ENCODE results near the gene KIF6.

KIF6 gene

GRCh38 chr6:39430871-39431523 is 294.2 kb downstream of the KIF6 start:
- no peak overlapping the region for H3K27ac ChIP-seq
- H3K27me3 ChIP-seq = no peaks in the 10 kb centered on the region
- H3K36me3 ChIP-seq = no peaks in the 10 kb centered on the region
- TF ChIP-seq Cebpa-rat (IDR thresholded peaks at IDR 0.05) = no peak
- no peaks in the 10 kb centered on the region for H4K20me1 ChIP-seq
- no peak overlapping the region for H3K9ac ChIP-seq
- H3K4me2 ChIP-seq = peak overlapping the region; percentile 63
- no peaks in the 10 kb centered on the region for H3K9me3 ChIP-seq
- no peak overlapping the region for H3K4me3 ChIP-seq
- peaks cover 14% of the 10 kb centered on the region for H3K4me1 ChIP-seq

- no peak overlapping the region for H3K9ac ChIP-seq
- TF ChIP-seq Cebpa-rat (IDR thresholded peaks at IDR 0.05) = no peak
Observed at GRCh38 chr6:39430446-39430845, 294.8 kb downstream of the KIF6 start.

GRCh38 chr6:39428816-39429215 is 296.4 kb downstream of the KIF6 start:
- Histone ChIP-seq H3K4me2 (no peak overlapping the region), H3K9ac (no peak overlapping the region), H3K4me1 (peaks cover 14% of the 10 kb centered on the region), H3K9me3 (no peaks in the 10 kb centered on the region), H3K4me3 (no peak overlapping the region), H4K20me1 (no peaks in the 10 kb centered on the region), H3K27ac (no peak overlapping the region), H3K27me3 (no peaks in the 10 kb centered on the region), H3K36me3 (no peaks in the 10 kb centered on the region)
- no peak for TF ChIP-seq Cebpa-rat (IDR thresholded peaks at IDR 0.05)

More at GRCh38 chr6:39430446-39430845, 294.8 kb downstream of the KIF6 start:
- Histone ChIP-seq H3K4me2 (no peak overlapping the region), H3K9me3 (no peaks in the 10 kb centered on the region), H4K20me1 (no peaks in the 10 kb centered on the region), H3K4me3 (no peak overlapping the region), H3K4me1 (peaks cover 14% of the 10 kb centered on the region), H3K36me3 (no peaks in the 10 kb centered on the region), H3K27ac (no peak overlapping the region), H3K27me3 (no peaks in the 10 kb centered on the region)

DNA sequence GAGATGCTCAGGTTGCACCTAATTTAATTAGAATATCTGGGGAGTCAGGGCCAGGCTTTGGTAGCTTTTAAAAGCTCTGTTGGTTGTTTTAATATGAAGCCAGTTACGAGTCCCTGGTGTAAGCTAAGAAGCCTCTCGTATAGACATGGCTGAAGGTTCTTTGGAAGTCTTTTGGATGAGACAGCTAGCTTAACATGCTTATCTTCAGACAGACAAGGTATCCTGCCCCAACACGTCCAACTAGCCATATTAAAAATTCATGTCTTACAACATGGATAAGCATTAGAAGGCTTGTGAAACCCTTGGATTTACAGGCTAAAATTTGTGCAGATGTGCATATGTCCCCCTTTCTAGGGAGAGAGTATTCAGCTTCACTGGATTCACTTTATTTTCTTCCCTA is 297.1 kb downstream of the KIF6 start:
- no peak for TF ChIP-seq Cebpa-rat (IDR thresholded peaks at IDR 0.05)
- no peaks in the 10 kb centered on the region for H3K27me3 ChIP-seq

GRCh38 chr6:39426073-39426456 is 299.1 kb downstream of the KIF6 start:
- Histone ChIP-seq H3K4me2 (no peak overlapping the region), H3K9me3 (no peaks in the 10 kb centered on the region), H3K4me3 (no peak overlapping the region), H3K27me3 (no peaks in the 10 kb centered on the region), H4K20me1 (no peaks in the 10 kb centered on the region), H3K27ac (no peak overlapping the region), H3K9ac (no peak overlapping the region), H3K4me1 (peaks cover 4% of the 10 kb centered on the region), H3K36me3 (no peaks in the 10 kb centered on the region)
- TF ChIP-seq Cebpa-rat (IDR thresholded peaks at IDR 0.05) = no peak

More for the DNA sequence above, 297.1 kb downstream of the KIF6 start:
- Histone ChIP-seq H4K20me1 (no peaks in the 10 kb centered on the region), H3K36me3 (no peaks in the 10 kb centered on the region), H3K4me1 (peaks cover 14% of the 10 kb centered on the region), H3K27ac (no peak overlapping the region), H3K9me3 (no peaks in the 10 kb centered on the region), H3K9ac (no peak overlapping the region), H3K4me2 (no peak overlapping the region), H3K4me3 (no peak overlapping the region)

GRCh38 chr6:39425346-39426072 is 299.7 kb downstream of the KIF6 start:
- no peak for TF ChIP-seq Cebpa-rat (IDR thresholded peaks at IDR 0.05)
- Histone ChIP-seq H3K4me1 (no peaks in the 10 kb centered on the region), H3K36me3 (no peaks in the 10 kb centered on the region), H3K4me2 (no peak overlapping the region), H3K9ac (no peak overlapping the region), H3K4me3 (no peak overlapping the region), H4K20me1 (no peaks in the 10 kb centered on the region), H3K9me3 (no peaks in the 10 kb centered on the region), H3K27ac (no peak overlapping the region), H3K27me3 (no peaks in the 10 kb centered on the region)

DNA sequence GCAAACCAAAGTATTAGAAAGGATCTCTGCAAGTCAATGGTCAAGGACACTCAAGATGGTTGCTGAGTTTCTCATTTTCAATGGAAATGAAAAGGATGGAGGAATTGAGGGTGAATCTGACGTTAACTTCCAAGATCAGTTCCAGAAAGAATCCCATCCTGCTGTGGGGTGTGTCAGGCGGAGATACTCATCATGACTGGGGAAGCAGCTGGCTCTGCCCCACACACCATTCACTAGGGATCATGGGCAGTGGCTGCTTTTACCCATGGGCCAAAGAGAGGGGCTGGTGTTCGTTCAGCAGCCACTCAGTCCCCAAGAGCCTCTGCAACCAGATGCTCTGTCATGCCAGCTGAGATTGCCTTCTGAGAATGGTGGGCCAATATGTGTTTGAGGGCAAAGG is 300.4 kb downstream of the KIF6 start:
- no peak for TF ChIP-seq Cebpa-rat (IDR thresholded peaks at IDR 0.05)
- H3K9ac ChIP-seq = no peak overlapping the region
- no peaks in the 10 kb centered on the region for H3K4me1 ChIP-seq
- no peaks in the 10 kb centered on the region for H3K36me3 ChIP-seq
- no peaks in the 10 kb centered on the region for H4K20me1 ChIP-seq
- no peak overlapping the region for H3K4me2 ChIP-seq
- H3K4me3 ChIP-seq = no peak overlapping the region
- no peak overlapping the region for H3K27ac ChIP-seq
- H3K27me3 ChIP-seq = no peaks in the 10 kb centered on the region
- H3K9me3 ChIP-seq = no peaks in the 10 kb centered on the region

DNA sequence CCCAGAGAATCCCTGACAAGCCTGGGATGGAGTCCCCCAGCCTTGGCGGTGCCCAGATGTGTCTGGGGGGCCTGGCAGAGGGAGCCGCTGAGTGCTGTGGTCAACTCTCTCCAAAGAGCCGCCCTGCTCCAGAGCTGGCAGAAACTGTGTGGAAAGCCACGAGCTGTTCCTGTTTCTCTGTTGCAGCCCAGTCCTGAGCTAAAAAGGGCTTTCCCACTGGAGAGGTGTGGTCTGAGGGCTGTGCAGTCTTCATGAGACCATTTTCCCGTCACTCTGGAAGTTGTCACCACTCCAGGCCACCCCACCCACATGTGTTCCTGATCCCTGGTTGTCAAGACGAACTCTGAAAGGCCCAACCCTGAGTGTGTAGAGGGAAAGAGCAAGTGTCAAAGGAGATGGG is 303.0 kb downstream of the KIF6 start:
- no peak for TF ChIP-seq Cebpa-rat (IDR thresholded peaks at IDR 0.05)
- Histone ChIP-seq H3K27me3 (no peaks in the 10 kb centered on the region), H3K9ac (no peak overlapping the region), H4K20me1 (no peaks in the 10 kb centered on the region), H3K4me2 (no peak overlapping the region), H3K9me3 (no peaks in the 10 kb centered on the region), H3K36me3 (no peaks in the 10 kb centered on the region), H3K4me1 (peaks cover 10% of the 10 kb centered on the region), H3K27ac (no peak overlapping the region), H3K4me3 (no peak overlapping the region)

- Histone ChIP-seq H3K27ac (no peak overlapping the region), H4K20me1 (no peaks in the 10 kb centered on the region), H3K4me2 (no peak overlapping the region), H3K9me3 (no peaks in the 10 kb centered on the region), H3K4me1 (peaks cover 16% of the 10 kb centered on the region), H3K9ac (no peak overlapping the region), H3K36me3 (no peaks in the 10 kb centered on the region), H3K4me3 (no peak overlapping the region), H3K27me3 (no peaks in the 10 kb centered on the region)
- TF ChIP-seq Cebpa-rat (IDR thresholded peaks at IDR 0.05) = no peak
Observed at GRCh38 chr6:39421383-39422225, 303.6 kb downstream of the KIF6 start.
